ENCODE results near the gene ALG12. TPM values are rescaled to one million over a fixed set of nuclear protein-coding genes. Genes with fewer than 3 reads are reported as not detected.

ALG12 gene
- total RNA-seq, 1 experiment from 2014 or later, result 16.6 TPM

GRCh38 chr22:49965091-49966040 lies 47.1 kb upstream of the ALG12 start:
- ChIA-PET POLR2A (no interaction called here), RAD21 (ENCODE audit: low non-redundant PET in 1 of 2, low total read pairs in 2 of 2, uncharacterized antibody in 2 of 2, unreplicated experiment in 2 of 2) (no interaction called here), CTCF (interaction anchor here (1.8 kb wide), 1 partner anchor 35 kb away, joined by 5 read pairs; no protein-coding TSS in a partner anchor)
- peaks cover 16% of the 10 kb centered on the region; the same call in 1 of the 2 replicates for H4K20me1 ChIP-seq (ENCODE audit: insufficient read depth)
- peak overlapping the region; percentile 37; the same call in 1 of the 2 replicates for H3K27ac ChIP-seq (ENCODE audit: low read depth, low read length)
- TF ChIP-seq CBX3 (IDR thresholded peaks at IDR 0.05; ENCODE audit: low read depth) (no peak), ZNF274 (IDR thresholded peaks at IDR 0.05; ENCODE audit: low read depth, low read length) (no peak), ZBTB33 (IDR thresholded peaks at IDR 0.05; ENCODE audit: extremely low read depth, insufficient replicate concordance, low read length) (no peak), POLR2AphosphoS5 (IDR thresholded peaks at IDR 0.05; ENCODE audit: low read depth, low read length) (no peak; the same call in 1 of the 2 replicates), EZH2phosphoT487 (IDR thresholded peaks at IDR 0.05; ENCODE audit: borderline replicate concordance) (no peak), EGR1 (IDR thresholded peaks at IDR 0.05; ENCODE audit: low read depth) (no peak), EZH2 (IDR thresholded peaks at IDR 0.05) (no peak), CEBPB (IDR thresholded peaks at IDR 0.05; ENCODE audit: low read depth) (no peak), ELF1 (IDR thresholded peaks at IDR 0.05; ENCODE audit: borderline replicate concordance, low read depth) (no peak), TCF7L2 (IDR thresholded peaks at IDR 0.05; ENCODE audit: borderline replicate concordance, extremely low read depth, insufficient read depth, insufficient read length) (no peak)
- TF ChIP-seq, protein P1, sequence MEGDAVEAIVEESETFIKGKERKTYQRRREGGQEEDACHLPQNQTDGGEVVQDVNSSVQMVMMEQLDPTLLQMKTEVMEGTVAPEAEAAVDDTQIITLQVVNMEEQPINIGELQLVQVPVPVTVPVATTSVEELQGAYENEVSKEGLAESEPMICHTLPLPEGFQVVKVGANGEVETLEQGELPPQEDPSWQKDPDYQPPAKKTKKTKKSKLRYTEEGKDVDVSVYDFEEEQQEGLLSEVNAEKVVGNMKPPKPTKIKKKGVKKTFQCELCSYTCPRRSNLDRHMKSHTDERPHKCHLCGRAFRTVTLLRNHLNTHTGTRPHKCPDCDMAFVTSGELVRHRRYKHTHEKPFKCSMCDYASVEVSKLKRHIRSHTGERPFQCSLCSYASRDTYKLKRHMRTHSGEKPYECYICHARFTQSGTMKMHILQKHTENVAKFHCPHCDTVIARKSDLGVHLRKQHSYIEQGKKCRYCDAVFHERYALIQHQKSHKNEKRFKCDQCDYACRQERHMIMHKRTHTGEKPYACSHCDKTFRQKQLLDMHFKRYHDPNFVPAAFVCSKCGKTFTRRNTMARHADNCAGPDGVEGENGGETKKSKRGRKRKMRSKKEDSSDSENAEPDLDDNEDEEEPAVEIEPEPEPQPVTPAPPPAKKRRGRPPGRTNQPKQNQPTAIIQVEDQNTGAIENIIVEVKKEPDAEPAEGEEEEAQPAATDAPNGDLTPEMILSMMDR (IDR thresholded peaks at IDR 0.05 in 2 of 3, conservative IDR thresholded peaks at IDR 0.05 in 1 of 3; ENCODE audit: borderline replicate concordance in 1 of 3, insufficient read depth in 1 of 3, low read depth in 2 of 3, low read length in 2 of 3), result no peak
- TF ChIP-seq, protein P2, sequence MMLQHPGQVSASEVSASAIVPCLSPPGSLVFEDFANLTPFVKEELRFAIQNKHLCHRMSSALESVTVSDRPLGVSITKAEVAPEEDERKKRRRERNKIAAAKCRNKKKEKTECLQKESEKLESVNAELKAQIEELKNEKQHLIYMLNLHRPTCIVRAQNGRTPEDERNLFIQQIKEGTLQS (IDR thresholded peaks at IDR 0.05), result no peak
- H3K9me2 ChIP-seq (ENCODE audit: insufficient read depth), result no peaks in the 10 kb centered on the region
- no peak for DNase-seq (ENCODE audit: low read depth, low spot score)
- H3K4me1 ChIP-seq (ENCODE audit: control insufficient read depth in 1 of 2, insufficient read depth in 2 of 2, low read length in 2 of 2), result peaks cover 36 to 66% of the 10 kb centered on the region in 2 experiments
- no peaks in the 10 kb centered on the region for H3K9me3 ChIP-seq (ENCODE audit: control insufficient read depth in 1 of 2, insufficient read depth in 1 of 2, low read depth in 1 of 2, low read length in 2 of 2)
- no peaks in the 10 kb centered on the region for H3K27me3 ChIP-seq (ENCODE audit: insufficient read depth, low read length)
- ATAC-seq, result no peak
- no peak overlapping the region for H3K4me3 ChIP-seq (replicated peaks in 1 of 2; ENCODE audit: low read depth in 1 of 2, low read length in 2 of 2)
- peaks cover 47% of the 10 kb centered on the region for H3K79me2 ChIP-seq (ENCODE audit: insufficient read depth, low read length)
- H3K4me2 ChIP-seq (ENCODE audit: low read length), result no peak overlapping the region
- H2AFZ ChIP-seq (ENCODE audit: low read depth, low read length, poor library complexity, severe bottlenecking), result no peak overlapping the region
- H3K9ac ChIP-seq (ENCODE audit: low read length), result no peak overlapping the region
- BruUV-seq (replicated peaks), result no TSS peak
- H3K36me3 ChIP-seq (ENCODE audit: control insufficient read depth in 1 of 2, insufficient read depth in 2 of 2, low read length in 2 of 2), result peaks cover 18 to 34% of the 10 kb centered on the region in 2 experiments; a peak in 3 of 4 replicates
- intact Hi-C loops (cut with micrococcal nuclease), result no loop called here
